HG02885 (cell line): ENCODE results near the gene MKRN2.

Source experiments
- ATAC-seq: cut with Tn5 transposase; IDR thresholded peaks from one replicate; pipeline ENCODE4 v1.9.1; 2021; ENCODE audit warnings: mild to moderate bottlenecking; ENCODE audit not compliant: unreplicated experiment, poor library complexity

The MKRN2 gene

DNA sequence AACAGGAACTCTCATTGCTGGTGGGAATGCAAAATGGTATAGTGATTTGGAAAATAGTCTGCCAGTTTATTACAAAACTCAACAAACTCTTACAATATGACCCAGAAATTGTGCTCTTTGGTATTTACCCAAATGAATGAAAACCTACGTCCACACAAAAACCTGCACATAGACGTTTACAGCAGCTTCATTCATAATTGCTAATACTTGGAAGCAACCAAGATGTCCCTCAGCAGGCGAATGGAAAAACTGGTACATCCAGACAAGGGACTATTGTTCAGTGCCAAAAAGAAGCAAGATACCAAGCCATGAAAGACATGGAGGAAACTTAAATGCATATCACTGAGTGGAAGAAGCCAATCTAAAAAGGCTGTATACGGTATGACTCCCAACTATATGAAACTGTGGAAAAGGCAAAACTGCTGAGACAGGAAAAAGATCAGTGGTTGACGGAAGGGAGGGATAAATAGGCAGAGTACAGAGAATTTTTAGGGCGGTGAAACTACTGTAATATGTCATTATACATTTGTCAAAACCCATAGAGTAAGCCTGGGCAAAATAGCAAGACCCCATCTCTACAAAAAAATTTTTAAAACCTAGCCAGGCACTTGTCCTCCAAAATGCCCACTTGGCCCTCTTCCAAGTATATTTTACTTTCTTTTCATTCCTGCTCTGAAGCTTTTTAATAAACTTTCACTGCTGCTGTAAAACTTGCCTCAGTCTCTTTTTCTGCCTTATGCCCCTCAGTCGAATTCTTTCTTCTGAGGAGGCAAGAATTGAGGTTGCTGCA, 6.7 kb upstream of the MKRN2 start:
- ATAC-seq = no peak

DNA sequence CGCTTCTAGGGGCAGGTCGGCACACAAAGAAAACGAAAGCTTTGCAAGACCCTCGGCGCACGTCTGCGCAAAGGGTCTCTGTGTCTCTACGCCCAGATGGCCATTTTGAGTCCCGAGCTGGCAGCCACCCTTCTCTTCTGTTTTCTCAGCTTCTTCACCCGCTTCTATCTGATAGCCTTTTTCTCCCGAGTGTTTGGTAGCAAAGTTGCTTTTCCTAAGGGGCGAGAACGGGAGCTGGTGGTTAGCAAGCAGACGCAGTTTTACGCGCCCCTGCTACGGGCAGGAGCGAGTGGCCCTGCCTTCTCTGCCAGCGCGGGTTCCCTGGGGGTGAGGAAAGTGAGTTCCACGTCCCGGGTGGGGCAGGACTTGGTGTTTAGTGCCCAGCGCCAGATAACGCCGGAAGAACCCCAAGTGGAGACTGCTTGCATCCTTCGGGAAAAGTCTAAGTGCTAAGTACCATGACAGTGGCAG, 2.9 kb upstream of the MKRN2 start:
- no peak for ATAC-seq

DNA sequence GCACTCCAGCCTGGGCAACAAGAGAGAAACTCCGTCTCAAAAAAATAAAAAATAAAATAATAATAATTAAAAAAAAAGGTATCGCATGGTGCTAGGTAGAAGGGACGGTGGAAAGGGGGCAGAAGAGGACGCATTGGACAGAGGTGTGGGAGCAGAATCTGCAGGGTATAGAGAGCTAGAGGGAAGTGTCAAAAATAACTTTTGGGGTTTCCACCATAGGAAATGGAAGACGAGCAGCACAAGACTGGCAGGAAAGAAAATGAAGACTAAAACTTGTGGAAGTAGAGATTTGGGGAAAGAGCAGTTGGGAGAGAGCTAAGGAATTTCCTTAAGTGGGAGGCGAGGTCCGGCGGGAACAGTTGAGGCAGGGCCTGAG, 585 bp upstream of the MKRN2 start:
- ATAC-seq = no peak

DNA sequence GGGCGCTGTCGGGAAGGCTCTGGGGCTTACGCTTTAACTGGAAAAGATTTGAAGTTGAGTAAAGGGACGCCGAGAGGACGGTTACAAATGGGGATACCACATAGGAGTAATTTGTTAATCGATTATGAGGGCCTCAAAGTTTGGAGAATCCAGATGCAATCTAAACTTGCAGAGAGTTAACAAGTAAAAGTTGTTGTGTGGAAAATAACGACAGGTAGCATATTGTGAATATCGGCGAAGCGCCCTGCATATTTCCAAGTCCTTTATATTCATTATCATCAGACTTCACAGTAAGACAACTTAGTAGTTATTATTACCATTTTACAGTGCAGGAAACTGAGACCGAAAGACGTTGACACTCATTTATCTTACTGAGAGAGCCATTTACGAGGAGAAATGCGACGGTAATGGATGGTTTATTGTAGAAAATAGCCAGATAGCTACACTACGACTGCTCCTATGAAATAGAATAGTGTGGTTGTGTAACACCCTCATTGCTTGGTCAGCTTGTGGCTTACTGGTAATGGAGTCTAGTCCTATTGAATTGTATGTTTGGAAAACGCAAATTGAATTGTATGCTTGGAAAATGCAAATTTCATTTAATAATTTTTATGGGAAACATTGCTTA, 700 bp downstream of the MKRN2 start:
- no peak for ATAC-seq

DNA sequence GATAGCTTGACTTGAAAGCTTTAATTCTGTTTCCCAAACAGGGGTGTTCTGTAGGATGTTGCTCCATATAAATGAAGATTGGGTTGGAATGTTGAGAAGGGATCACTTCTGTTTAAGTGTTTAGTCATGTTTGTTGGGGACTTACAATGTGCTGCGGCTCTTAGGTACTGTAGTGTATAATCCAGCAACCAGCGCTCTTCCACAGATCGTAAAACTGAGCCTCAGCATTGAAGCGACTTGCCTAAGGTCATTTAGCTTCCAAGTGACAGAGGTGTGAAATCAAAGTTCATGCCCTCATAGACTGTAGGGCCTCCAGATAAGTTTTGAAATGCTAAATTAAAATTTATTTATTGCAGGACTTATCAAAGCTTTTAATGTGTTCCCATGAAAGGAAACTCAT, 1.8 kb downstream of the MKRN2 start:
- no peak for ATAC-seq

DNA sequence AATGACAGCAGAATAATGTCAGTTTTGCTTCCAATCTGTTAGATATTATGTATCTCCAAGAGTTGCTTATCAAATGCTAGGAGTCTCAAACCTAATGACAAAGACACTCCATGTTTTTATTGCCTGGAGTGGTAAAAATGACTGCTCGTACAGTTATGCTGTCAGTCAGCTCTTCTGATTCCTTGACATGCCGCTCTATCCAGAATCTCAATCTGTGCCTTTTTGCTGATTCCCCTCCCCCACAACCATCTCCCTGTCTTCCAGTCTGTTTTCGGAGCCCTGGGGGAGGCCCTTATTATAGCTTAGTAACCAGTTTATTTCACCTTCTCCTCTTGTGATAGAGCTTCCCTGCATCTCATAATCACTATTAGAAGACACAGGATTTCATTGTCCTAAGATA, 2.6 kb downstream of the MKRN2 start:
- ATAC-seq = no peak

DNA sequence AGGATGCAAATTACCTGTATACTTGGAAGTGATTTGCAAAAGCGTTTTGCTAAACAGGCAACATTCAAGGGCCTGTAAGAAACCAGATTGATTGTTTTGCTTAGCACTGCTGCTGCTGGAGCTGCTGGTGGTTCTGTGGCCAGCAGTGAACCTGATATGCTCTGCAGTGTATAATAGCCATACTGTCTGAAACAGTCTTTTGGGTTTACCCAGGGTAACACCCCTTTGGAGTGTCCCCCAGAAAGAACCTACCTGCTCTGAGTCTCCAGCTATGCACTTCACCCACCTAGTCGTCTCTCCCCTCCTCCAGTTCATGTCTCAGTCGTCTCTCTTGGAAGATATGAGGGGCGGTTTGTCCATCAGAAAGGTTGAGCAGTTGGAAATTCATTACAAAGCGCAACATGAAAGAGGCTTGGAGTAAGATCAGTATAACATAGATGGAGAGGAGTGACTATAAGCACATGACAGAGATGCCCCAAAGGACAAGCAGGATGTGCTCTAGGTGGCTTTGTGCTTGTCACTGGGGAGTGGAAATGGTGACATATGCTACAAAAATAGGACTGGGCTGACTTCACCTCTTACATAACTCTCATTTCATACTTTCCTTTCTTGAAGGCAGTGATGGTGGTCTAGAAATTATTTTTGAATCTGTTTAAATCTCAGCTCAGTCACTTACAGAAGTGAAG, 3.8 kb downstream of the MKRN2 start:
- ATAC-seq = peak; percentile 64

DNA sequence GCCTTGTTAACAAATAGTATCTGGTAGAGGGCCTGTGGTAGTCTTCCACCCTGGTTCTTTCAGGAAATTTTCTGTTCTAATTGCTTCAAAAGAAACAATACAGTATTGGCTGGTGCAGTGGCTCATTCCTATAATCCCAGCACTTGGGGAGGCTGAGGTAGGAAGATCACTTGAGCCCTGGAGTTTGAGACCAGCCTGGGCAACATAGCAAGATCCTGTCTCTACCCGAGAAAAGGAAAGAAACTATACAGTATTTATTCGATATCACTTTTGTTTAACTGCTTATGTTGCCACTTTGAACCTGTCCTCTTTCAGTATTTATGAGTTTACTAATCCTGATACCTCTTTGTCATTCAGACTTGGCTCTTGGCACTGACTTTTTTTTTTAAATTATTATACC, 4.5 kb downstream of the MKRN2 start:
- ATAC-seq = no peak

DNA sequence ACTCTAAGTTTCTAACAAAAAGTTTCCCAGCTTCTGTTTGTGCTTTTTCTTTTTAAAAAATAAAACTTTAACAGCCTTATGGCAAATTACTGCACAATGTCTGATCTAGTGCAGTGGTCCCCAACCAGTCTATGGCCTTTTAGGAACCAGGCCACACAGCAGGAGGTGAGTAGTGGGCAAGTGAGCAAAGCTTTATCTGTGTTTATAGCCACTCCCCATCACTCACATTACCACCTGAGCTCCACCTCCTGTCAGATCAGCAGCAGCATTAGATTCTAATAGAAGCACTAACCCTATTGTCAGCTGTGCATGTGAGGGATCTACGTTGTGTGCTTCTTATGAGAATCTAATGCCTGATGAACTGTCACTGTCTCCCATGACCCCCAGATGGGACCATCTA, 5.6 kb downstream of the MKRN2 start:
- ATAC-seq = no peak

DNA sequence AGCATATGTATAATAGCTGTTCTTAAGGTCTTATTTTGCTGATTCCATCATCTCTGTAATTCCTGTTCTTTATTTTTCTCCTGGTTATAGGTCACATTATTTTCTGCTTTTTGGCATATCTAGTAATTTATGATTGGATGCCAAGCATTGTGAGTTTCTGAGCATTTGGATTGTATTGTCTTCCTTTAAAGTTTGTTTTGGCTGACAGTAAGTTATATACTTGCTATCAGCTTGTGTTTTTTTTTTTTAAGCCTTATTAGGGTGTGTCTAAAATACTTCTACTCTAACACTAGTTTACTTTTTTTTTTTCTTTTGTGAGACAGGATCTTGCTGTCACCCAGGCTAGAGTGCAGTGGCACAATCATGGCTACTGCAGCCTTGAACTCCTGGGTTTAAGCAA, 10.1 kb downstream of the MKRN2 start:
- no peak for ATAC-seq

DNA sequence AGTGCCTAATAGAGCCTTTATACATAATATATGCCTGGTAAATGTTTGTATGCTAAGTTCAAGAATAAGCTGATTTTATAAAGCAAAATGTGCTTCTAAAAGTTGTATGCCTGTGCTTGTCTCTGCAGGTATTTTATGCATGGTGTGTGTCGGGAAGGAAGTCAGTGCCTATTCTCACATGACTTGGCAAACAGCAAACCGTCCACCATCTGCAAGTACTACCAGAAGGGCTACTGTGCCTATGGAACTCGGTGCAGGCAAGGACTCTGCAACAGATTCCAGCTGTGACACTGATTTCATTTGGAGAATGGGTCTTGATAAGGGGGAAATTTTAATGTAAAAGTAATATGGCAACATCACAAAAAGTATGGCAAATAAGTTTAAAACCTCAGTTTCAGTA, 11.9 kb downstream of the MKRN2 start:
- no peak for ATAC-seq

DNA sequence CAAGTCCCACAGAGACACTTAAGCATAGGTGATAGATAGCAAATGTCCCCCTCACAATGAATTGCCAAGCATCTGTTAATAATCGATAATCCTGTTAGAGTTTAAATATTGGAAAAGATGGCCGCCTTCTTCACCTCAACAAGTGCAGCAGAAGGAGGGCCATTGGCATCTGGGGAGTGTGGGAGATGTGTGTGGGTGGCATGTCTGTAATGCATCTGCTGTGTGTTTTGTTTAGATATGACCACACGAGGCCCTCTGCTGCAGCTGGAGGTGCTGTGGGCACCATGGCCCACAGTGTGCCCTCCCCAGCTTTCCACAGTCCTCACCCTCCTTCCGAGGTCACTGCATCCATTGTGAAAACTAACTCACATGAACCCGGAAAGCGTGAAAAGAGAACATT, 12.9 kb downstream of the MKRN2 start:
- ATAC-seq = no peak

DNA sequence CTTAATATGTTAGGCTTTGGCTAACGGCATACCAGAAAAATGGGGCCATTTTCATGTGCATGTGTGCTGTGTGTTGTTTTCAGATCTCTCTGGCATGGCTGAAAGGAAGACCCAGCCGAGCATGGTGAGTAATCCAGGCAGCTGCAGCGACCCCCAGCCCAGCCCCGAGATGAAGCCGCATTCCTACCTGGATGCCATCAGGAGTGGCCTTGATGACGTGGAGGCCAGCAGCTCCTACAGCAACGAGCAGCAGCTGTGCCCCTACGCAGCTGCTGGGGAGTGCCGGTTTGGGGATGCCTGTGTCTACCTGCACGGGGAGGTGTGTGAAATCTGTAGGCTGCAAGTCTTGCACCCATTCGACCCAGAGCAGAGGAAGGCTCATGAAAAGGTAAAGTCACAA, 15.1 kb downstream of the MKRN2 start:
- no peak for ATAC-seq

DNA sequence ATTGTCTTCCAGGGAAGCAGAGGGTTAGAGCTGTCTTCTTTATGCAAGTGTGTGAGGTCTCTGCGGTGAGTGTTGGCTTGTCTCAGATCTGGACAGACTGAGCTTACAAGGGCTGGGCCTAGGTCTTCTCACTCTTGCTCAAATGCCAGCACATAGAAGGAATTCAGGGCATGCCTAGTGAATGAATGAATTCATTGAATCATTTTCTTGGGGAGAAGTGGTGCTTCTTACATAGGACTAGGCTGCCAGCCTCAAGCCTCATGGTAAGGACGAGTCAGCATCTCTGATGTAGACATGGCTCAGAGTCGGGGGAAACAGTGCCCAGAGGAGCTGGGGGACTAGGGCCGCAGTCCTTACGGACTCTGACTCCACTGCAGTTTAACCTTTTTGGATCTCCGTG, 17.2 kb downstream of the MKRN2 start:
- ATAC-seq = no peak

DNA sequence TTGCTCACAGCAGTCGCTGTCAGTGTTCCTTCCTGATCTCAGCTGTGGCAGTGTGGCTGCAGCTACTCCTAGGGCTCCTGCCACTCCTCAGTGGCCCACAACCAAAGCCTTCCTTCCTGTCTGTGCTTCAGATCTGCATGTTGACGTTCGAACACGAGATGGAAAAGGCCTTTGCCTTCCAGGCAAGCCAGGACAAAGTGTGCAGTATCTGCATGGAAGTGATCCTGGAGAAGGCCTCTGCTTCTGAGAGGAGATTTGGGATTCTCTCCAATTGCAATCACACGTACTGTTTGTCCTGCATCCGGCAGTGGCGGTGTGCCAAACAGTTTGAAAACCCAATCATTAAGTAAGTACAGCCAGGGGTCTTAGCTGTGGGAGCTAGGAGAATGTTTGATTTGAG, 17.8 kb downstream of the MKRN2 start:
- no peak for ATAC-seq

DNA sequence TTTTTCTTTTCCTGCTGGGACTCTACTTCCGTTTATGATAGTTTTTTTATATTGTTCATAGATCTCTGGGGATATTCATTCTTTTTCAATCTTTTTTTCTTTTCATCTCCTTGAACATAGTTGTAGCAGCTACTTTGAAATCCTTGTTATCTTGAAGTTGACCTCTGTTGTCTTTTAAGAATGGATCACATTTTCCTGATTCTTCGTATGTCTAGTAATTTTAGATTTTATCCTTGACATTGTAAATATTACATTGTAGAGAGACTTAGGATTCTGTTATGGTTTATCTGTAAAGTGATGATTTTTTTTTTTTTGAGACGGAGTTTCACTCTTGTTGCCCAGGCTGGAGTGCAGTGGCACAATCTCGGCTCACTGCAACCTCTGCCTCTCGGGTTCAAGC, 20.5 kb downstream of the MKRN2 start:
- ATAC-seq = no peak

DNA sequence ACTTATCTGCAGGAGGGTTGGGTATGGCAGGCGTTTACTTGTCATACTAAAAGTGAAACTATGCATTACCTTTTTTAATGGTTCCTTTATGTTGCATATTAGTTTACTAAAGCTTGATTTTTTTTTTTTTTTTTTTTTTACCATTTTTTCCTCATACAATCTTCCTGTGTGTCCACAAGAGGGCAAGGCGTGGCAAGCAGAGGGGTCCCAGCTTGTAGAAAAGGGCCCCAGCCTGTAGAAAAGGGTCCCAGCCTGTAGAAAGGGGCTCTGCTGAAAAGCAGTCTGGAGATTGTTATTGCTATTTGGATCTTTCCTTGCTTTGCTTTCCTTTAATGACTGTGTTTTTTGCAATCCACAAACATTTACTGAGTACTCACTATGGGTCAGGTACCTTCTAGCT, 21.9 kb downstream of the MKRN2 start:
- no peak for ATAC-seq

DNA sequence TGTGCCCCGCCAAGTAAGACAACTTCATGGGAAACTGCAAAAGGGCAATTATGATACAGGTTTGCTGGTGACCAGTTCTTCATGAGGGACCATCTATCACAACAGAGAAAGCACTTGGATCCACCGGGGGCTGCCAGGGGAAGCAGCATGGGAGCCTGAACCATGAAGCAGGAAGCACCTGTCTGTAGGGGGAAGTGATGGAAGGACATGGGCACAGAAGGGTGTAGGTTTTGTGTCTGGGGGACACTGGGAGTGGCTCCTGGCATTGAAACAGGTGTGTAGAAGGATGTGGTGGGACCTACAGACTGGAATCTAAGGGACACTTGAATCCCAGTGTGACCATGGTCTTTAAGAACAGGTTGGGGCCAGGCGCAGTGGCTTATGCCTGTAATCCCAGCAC, 22.6 kb downstream of the MKRN2 start:
- no peak for ATAC-seq

DNA sequence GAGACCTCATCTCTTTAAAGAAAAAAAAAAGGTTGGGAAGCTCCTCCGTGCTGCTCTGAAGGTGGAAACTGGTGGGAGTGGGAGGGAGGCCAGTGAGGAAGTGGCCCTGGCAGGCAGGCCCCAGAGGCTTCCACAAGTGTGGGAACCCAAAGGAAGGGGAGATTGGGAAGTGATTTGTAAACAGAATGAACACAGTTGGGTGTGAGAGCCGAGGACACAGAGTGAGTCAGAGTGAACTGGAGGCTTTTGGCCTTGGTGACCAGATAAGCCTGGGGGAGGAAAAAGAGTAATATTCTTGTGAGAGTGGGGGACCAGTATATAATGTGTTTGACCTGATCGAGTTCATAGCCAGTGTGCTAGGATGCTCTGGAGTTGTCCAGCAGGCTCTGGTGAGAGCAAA, 23.0 kb downstream of the MKRN2 start:
- no peak for ATAC-seq

DNA sequence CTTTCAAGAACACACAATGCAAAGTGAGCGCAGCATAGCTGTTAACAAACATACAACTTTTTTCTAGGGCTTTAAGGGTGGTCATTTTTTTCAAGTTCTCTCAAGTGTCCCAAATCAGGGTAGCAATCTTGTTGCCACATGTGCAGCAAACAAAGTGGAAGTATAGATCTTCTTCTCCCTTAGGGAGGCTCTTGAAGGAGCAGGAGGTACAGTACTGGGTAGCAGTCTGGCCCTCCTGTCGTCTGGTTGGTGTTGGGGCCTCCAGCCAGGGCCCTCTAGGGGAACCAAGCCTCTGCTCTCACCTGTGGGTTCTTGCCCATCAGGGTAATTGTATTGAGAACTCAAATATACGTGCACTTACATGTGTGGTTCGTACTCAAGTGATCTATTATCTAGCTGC, 25.8 kb downstream of the MKRN2 start:
- ATAC-seq = no peak

DNA sequence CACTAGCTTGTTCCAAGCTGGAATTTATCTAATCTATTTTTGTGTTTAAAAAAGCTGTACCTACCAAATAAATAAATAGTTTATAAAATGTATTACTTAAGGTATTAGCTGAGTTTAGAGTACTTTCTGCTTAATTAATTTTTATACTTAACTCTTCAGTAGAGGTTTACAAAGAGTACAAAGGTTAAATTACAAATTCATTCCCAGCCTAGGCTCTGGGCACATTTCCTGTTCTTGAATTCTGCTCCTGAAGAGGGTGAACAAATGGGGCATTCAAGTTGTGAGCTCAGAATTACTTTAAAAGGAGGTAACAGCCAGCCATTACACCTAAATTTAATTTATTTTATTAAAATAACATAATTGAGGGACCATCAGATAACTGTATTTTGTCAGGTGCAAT, 26.4 kb downstream of the MKRN2 start:
- ATAC-seq = no peak

DNA sequence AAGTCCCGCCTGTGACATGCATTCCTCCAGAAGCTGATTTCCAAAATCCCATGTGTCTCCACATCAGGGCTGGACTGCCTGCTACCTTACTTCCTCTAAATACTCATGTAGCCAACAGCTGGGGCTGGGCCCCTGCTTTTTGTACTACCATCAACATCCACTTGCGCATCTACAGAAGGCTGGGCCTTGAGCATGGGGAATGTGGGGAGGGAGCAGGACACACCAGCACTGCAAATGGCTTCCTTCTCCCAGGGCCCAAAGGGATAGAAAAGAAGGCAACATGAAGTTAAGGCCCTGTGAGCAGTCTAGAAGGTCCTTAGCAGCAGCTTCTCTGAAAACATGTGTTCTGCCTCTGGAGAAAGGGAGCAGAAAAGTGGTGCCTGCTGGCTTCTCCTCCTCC, 27.2 kb downstream of the MKRN2 start:
- no peak for ATAC-seq
